ENCODE data around the gene CYRIA.

- TF ChIP-seq, protein P1, sequence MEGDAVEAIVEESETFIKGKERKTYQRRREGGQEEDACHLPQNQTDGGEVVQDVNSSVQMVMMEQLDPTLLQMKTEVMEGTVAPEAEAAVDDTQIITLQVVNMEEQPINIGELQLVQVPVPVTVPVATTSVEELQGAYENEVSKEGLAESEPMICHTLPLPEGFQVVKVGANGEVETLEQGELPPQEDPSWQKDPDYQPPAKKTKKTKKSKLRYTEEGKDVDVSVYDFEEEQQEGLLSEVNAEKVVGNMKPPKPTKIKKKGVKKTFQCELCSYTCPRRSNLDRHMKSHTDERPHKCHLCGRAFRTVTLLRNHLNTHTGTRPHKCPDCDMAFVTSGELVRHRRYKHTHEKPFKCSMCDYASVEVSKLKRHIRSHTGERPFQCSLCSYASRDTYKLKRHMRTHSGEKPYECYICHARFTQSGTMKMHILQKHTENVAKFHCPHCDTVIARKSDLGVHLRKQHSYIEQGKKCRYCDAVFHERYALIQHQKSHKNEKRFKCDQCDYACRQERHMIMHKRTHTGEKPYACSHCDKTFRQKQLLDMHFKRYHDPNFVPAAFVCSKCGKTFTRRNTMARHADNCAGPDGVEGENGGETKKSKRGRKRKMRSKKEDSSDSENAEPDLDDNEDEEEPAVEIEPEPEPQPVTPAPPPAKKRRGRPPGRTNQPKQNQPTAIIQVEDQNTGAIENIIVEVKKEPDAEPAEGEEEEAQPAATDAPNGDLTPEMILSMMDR (conservative IDR thresholded peaks at IDR 0.05; ENCODE audit: low read depth, low read length): no peak
- TF ChIP-seq EZH2 (IDR thresholded peaks at IDR 0.05; ENCODE audit: borderline replicate concordance, low read depth, low read length, poor library complexity, severe bottlenecking): no peak
Observed at GRCh38 chr2:16650287-16651249, 15.1 kb downstream of the CYRIA start.
